Body of pancreas (tissue), 4 donors: Measurements from ENCODE around the gene CARD14.

Experiments used
- POLR2A ChIP-seq, 3 donors: fragments of 450-650 bp; IDR thresholded peaks; one replicate each; pipeline ENCODE4 v1.6.1; 2016; ENCODE audit warnings: antibody characterized with exemption in 3 of 3, mild to moderate bottlenecking in 2 of 3
- TF ChIP-seq, protein P1 (sequence below), 7 experiments: fragments of 450-650 bp in 4 of 7; fragments of 200-600 bp in 3 of 7; sonication (generic) in 3 of 7; IDR thresholded peaks; one replicate each; pipeline ENCODE4 v1.5.1; 2016 to 2019; ENCODE audit warnings: antibody characterized with exemption in 7 of 7

DNA sequence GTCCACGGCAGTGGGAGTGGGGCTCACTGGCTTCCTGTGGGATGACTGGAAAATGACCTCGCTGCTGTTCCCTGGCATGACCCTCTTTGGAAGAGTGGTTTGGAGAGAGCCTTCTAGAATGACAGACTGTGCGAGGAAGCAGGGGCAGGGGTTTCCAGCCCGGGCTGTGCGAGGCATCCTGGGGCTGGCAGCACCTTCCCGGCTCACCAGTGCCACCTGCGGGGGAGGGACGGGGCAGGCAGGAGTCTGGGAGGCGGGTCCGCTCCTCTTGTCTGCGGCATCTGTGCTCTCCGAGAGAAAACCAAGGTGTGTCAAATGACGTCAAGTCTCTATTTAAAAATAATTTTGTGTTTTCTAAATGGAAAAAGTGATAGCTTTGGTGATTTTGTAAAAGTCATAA is 83.0 kb downstream of the CARD14 start:
- no peak for TF ChIP-seq POLR2A (IDR thresholded peaks at IDR 0.05)
- TF ChIP-seq, protein P1, sequence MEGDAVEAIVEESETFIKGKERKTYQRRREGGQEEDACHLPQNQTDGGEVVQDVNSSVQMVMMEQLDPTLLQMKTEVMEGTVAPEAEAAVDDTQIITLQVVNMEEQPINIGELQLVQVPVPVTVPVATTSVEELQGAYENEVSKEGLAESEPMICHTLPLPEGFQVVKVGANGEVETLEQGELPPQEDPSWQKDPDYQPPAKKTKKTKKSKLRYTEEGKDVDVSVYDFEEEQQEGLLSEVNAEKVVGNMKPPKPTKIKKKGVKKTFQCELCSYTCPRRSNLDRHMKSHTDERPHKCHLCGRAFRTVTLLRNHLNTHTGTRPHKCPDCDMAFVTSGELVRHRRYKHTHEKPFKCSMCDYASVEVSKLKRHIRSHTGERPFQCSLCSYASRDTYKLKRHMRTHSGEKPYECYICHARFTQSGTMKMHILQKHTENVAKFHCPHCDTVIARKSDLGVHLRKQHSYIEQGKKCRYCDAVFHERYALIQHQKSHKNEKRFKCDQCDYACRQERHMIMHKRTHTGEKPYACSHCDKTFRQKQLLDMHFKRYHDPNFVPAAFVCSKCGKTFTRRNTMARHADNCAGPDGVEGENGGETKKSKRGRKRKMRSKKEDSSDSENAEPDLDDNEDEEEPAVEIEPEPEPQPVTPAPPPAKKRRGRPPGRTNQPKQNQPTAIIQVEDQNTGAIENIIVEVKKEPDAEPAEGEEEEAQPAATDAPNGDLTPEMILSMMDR (IDR thresholded peaks at IDR 0.05): peak; percentile 44 to 76 (median 74)
